Stimulated activated memory B cell treated with anti-CD40 and anti-IgM and Interleukin-4, amounts not matched to agents 10 μg/mL and 1 μg/mL and 100 μg/mL, for 72 hours (primary cell): ENCODE data around the gene ZNF148.
A peak's percentile ranks its signal among the peaks of the same experiment; 100 is the strongest.
"Not testable (repeated sequence)": the region's sequence is repeated elsewhere in the genome, so short reads cannot be mapped to it uniquely, and the experiment has no call there.

Experiments
- ATAC-seq: fragments of 150-1000 bp; cut with Tn5 transposase; 2 replicates; pipeline ENCODE4 v1.10.0; 2021
- H3K27ac Mint-ChIP-seq: one replicate; pipeline ENCODE4 v1.8.0; 2022; ENCODE audit warnings: mild to moderate bottlenecking, mixed read lengths
- H3K27me3 Mint-ChIP-seq: one replicate; pipeline ENCODE4 v1.8.0; 2022; ENCODE audit warnings: mixed read lengths
- H3K36me3 Mint-ChIP-seq: one replicate; pipeline ENCODE4 v1.8.0; 2022; ENCODE audit warnings: mixed read lengths
- H3K4me1 Mint-ChIP-seq: one replicate; pipeline ENCODE4 v1.8.0; 2022; ENCODE audit warnings: mixed read lengths
- H3K4me3 Mint-ChIP-seq: one replicate; pipeline ENCODE4 v1.8.0; 2022; ENCODE audit warnings: mild to moderate bottlenecking, moderate library complexity, mixed read lengths
- H3K9me3 Mint-ChIP-seq: one replicate; pipeline ENCODE4 v1.8.0; 2022; ENCODE audit warnings: mixed read lengths

The ZNF148 gene

GRCh38 chr3:125356140-125357026, 18.7 kb downstream of the ZNF148 start:
- H3K27ac Mint-ChIP-seq, result peak overlapping the region; percentile 79
- H3K9me3 Mint-ChIP-seq, result no peaks in the 10 kb centered on the region
- peak; percentile 3 for ATAC-seq
- H3K36me3 Mint-ChIP-seq, result peaks cover 18% of the 10 kb centered on the region
- peaks cover 68% of the 10 kb centered on the region for H3K4me1 Mint-ChIP-seq
- peak overlapping the region; percentile 71 for H3K4me3 Mint-ChIP-seq
- no peaks in the 10 kb centered on the region for H3K27me3 Mint-ChIP-seq

- H3K36me3 Mint-ChIP-seq, result peaks cover 25% of the 10 kb centered on the region
- H3K4me3 Mint-ChIP-seq, result no peak overlapping the region
- ATAC-seq, result no peak
- H3K27ac Mint-ChIP-seq, result no peak overlapping the region
- no peaks in the 10 kb centered on the region for H3K9me3 Mint-ChIP-seq
- H3K27me3 Mint-ChIP-seq, result no peaks in the 10 kb centered on the region
- H3K4me1 Mint-ChIP-seq, result peaks cover 71% of the 10 kb centered on the region
Observed at GRCh38 chr3:125353659-125354058, 21.5 kb downstream of the ZNF148 start.

- Mint-ChIP-seq H3K9me3 (no peaks in the 10 kb centered on the region), H3K4me3 (no peak overlapping the region), H3K4me1 (peaks cover 71% of the 10 kb centered on the region), H3K27ac (no peak overlapping the region), H3K27me3 (no peaks in the 10 kb centered on the region), H3K36me3 (peaks cover 30% of the 10 kb centered on the region)
- no peak for ATAC-seq
Observed at GRCh38 chr3:125353128-125353527, 22.0 kb downstream of the ZNF148 start.

GRCh38 chr3:125351814-125352456, 23.2 kb downstream of the ZNF148 start:
- Mint-ChIP-seq H3K9me3 (no peaks in the 10 kb centered on the region), H3K36me3 (peaks cover 31% of the 10 kb centered on the region), H3K27ac (peak overlapping the region; percentile 71), H3K4me3 (no peak overlapping the region), H3K27me3 (no peaks in the 10 kb centered on the region), H3K4me1 (peaks cover 65% of the 10 kb centered on the region)
- no peak for ATAC-seq

GRCh38 chr3:125351152-125351551, 24.0 kb downstream of the ZNF148 start:
- Mint-ChIP-seq H3K4me1 (peaks cover 64% of the 10 kb centered on the region), H3K27me3 (no peaks in the 10 kb centered on the region), H3K36me3 (peaks cover 37% of the 10 kb centered on the region), H3K9me3 (no peaks in the 10 kb centered on the region), H3K27ac (peak overlapping the region; percentile 71), H3K4me3 (no peak overlapping the region)
- peak; percentile 64 for ATAC-seq

GRCh38 chr3:125350597-125350996, 24.5 kb downstream of the ZNF148 start:
- H3K27me3 Mint-ChIP-seq, result no peaks in the 10 kb centered on the region
- peak overlapping the region; percentile 5 for H3K4me3 Mint-ChIP-seq
- peaks cover 61% of the 10 kb centered on the region for H3K4me1 Mint-ChIP-seq
- H3K9me3 Mint-ChIP-seq, result peaks cover 3% of the 10 kb centered on the region
- peaks cover 42% of the 10 kb centered on the region for H3K36me3 Mint-ChIP-seq
- H3K27ac Mint-ChIP-seq, result peak overlapping the region; percentile 71
- no peak for ATAC-seq

GRCh38 chr3:125349556-125350165, 25.5 kb downstream of the ZNF148 start:
- peak overlapping the region; percentile 61 for H3K27ac Mint-ChIP-seq
- H3K4me3 Mint-ChIP-seq, result no peak overlapping the region
- H3K9me3 Mint-ChIP-seq, result peaks cover 9% of the 10 kb centered on the region
- H3K36me3 Mint-ChIP-seq, result peaks cover 52% of the 10 kb centered on the region
- H3K27me3 Mint-ChIP-seq, result no peaks in the 10 kb centered on the region
- no peak for ATAC-seq
- peaks cover 65% of the 10 kb centered on the region for H3K4me1 Mint-ChIP-seq

- Mint-ChIP-seq H3K4me1 (peaks cover 71% of the 10 kb centered on the region), H3K27ac (peak overlapping the region; percentile 61), H3K9me3 (peaks cover 12% of the 10 kb centered on the region), H3K4me3 (no peak overlapping the region), H3K27me3 (no peaks in the 10 kb centered on the region), H3K36me3 (peaks cover 58% of the 10 kb centered on the region)
- no peak for ATAC-seq
Observed at GRCh38 chr3:125349055-125349454, 26.1 kb downstream of the ZNF148 start.

- peaks cover 31% of the 10 kb centered on the region for H3K4me1 Mint-ChIP-seq
- ATAC-seq, H3K4me3 Mint-ChIP-seq, H3K27me3 Mint-ChIP-seq, H3K27ac Mint-ChIP-seq: not testable (repeated sequence)
- H3K36me3 Mint-ChIP-seq, result peaks cover 46% of the 10 kb centered on the region
- H3K9me3 Mint-ChIP-seq, result peaks cover 12% of the 10 kb centered on the region
Observed at GRCh38 chr3:125343367-125343766, 31.8 kb downstream of the ZNF148 start.

- H3K4me3 Mint-ChIP-seq, result no peak overlapping the region
- no peaks in the 10 kb centered on the region for H3K27me3 Mint-ChIP-seq
- no peak overlapping the region for H3K27ac Mint-ChIP-seq
- peaks cover 35% of the 10 kb centered on the region for H3K4me1 Mint-ChIP-seq
- peaks cover 28% of the 10 kb centered on the region for H3K36me3 Mint-ChIP-seq
- H3K9me3 Mint-ChIP-seq, result peaks cover 4% of the 10 kb centered on the region
- no peak for ATAC-seq
Observed at GRCh38 chr3:125340121-125340520, 35.0 kb downstream of the ZNF148 start.

GRCh38 chr3:125337506-125337905, 37.6 kb downstream of the ZNF148 start:
- ATAC-seq, result no peak
- no peak overlapping the region for H3K4me3 Mint-ChIP-seq
- H3K4me1 Mint-ChIP-seq, result peaks cover 39% of the 10 kb centered on the region
- H3K36me3 Mint-ChIP-seq, result peaks cover 28% of the 10 kb centered on the region
- no peaks in the 10 kb centered on the region for H3K27me3 Mint-ChIP-seq
- peaks cover 9% of the 10 kb centered on the region for H3K9me3 Mint-ChIP-seq
- H3K27ac Mint-ChIP-seq, result no peak overlapping the region

GRCh38 chr3:125334675-125335560, 40.2 kb downstream of the ZNF148 start:
- Mint-ChIP-seq H3K9me3 (peaks cover 9% of the 10 kb centered on the region), H3K27me3 (no peaks in the 10 kb centered on the region), H3K36me3 (peaks cover 19% of the 10 kb centered on the region), H3K4me1 (peaks cover 30% of the 10 kb centered on the region), H3K4me3 (no peak overlapping the region), H3K27ac (no peak overlapping the region)
- no peak for ATAC-seq

- no peak for ATAC-seq
- H3K27me3 Mint-ChIP-seq, result no peaks in the 10 kb centered on the region
- no peak overlapping the region for H3K4me3 Mint-ChIP-seq
- peaks cover 16% of the 10 kb centered on the region for H3K36me3 Mint-ChIP-seq
- H3K4me1 Mint-ChIP-seq, result peaks cover 26% of the 10 kb centered on the region
- no peak overlapping the region for H3K27ac Mint-ChIP-seq
- H3K9me3 Mint-ChIP-seq, result peaks cover 9% of the 10 kb centered on the region
Observed at GRCh38 chr3:125332504-125332903, 42.6 kb downstream of the ZNF148 start.

GRCh38 chr3:125331243-125331642, 43.9 kb downstream of the ZNF148 start:
- Mint-ChIP-seq H3K36me3 (peaks cover 26% of the 10 kb centered on the region), H3K27ac (no peak overlapping the region), H3K4me3 (no peak overlapping the region), H3K27me3 (no peaks in the 10 kb centered on the region), H3K9me3 (peaks cover 9% of the 10 kb centered on the region), H3K4me1 (peaks cover 22% of the 10 kb centered on the region)
- ATAC-seq, result no peak

GRCh38 chr3:125326957-125327356, 48.2 kb downstream of the ZNF148 start:
- Mint-ChIP-seq H3K27ac (no peak overlapping the region), H3K9me3 (peaks cover 5% of the 10 kb centered on the region), H3K27me3 (no peaks in the 10 kb centered on the region), H3K36me3 (peaks cover 37% of the 10 kb centered on the region), H3K4me3 (no peak overlapping the region), H3K4me1 (no peaks in the 10 kb centered on the region)
- no peak for ATAC-seq
